HCT116 (cell line): ENCODE results near the gene DLEC1. TPM values are rescaled to one million over a fixed set of nuclear protein-coding genes. Genes with fewer than 3 reads are reported as not detected.

Source experiments
- ATAC-seq: fragments of 200-7000 bp; cut with Tn5 transposase; 2 replicates; pipeline ENCODE4 v1.9.1; 2020; ENCODE audit warnings: mild to moderate bottlenecking, moderate library complexity
- BruUV-seq: library from RNA; stranded (reverse); fragments of 400-500 nt; replicated peaks from 2 replicates; lab custom pipeline; 2021; lab: Mats Ljungman, UMichigan
- CTCF ChIA-PET: fragments of 300-600 bp; sonication (Branson Sonifier 250); formaldehyde crosslinking; loops from one replicate; lab custom pipeline; 2021; ENCODE audit warnings: antibody characterized with exemption; lab: Charles Lee
- POLR2A ChIA-PET: fragments of 300-600, 350-600 bp; sonication (Branson Sonifier 250); formaldehyde crosslinking; loops from one replicate; lab custom pipeline; 2021; ENCODE audit warnings: antibody characterized with exemption; lab: Charles Lee
- RAD21 ChIA-PET, 2 experiments: fragments of 300-600 bp; sonication (Branson Sonifier 250); formaldehyde crosslinking; loops; one replicate each; lab custom pipeline; 2023; ENCODE audit warnings: low total read pairs in 2 of 2; ENCODE audit not compliant: uncharacterized antibody in 2 of 2, unreplicated experiment in 2 of 2, low non-redundant PET in 1 of 2; lab: Charles Lee
- DNase-seq: peaks from one replicate; pipeline ENCODE4 v3.0.0-alpha.2; 2010; ENCODE audit warnings: low read depth, low spot score
- H2AFZ ChIP-seq: fragments of 200-600 bp; shearing (Covaris generic), sonication (generic); 2 replicates; pipeline ENCODE4 v1.6.1; 2017; ENCODE audit warnings: low read depth, mixed run types, mixed read lengths, antibody characterized with exemption, low read length; ENCODE audit not compliant: poor library complexity, severe bottlenecking
- H3K27ac ChIP-seq: 2 replicates; pipeline ENCODE4 v1.5.1; 2012; ENCODE audit warnings: low read depth, low read length
- H3K27me3 ChIP-seq: fragments of 200-600 bp; sonication (generic); 2 replicates; pipeline ENCODE4 v1.6.1; 2016; ENCODE audit warnings: mixed run types, low read length, mixed read lengths; ENCODE audit not compliant: insufficient read depth
- H3K36me3 ChIP-seq, 2 experiments: fragments of 200-500 bp in 1 of 2; fragments of 200-600 bp in 1 of 2; sonication (Bioruptor generic) in 1 of 2; sonication (generic) in 1 of 2; 2 replicates each; pipeline versions ENCODE4 v1.5.1 to v1.6.1; 2014 to 2016; ENCODE audit warnings: low read length in 2 of 2, inconsistent platforms in 1 of 2, mixed read lengths in 1 of 2, mixed run types in 1 of 2; ENCODE audit not compliant: insufficient read depth in 2 of 2, control insufficient read depth in 1 of 2
- H3K4me1 ChIP-seq, 2 experiments: fragments of 200-600 bp in 1 of 2; sonication (generic) in 1 of 2; 2 replicates each; pipeline versions ENCODE4 v1.5.1 to v1.6.1; 2012 to 2017; ENCODE audit warnings: low read length in 2 of 2, inconsistent platforms in 1 of 2, mild to moderate bottlenecking in 1 of 2, mixed read lengths in 1 of 2, mixed run types in 1 of 2, moderate library complexity in 1 of 2; ENCODE audit not compliant: insufficient read depth in 2 of 2, control insufficient read depth in 1 of 2
- H3K4me2 ChIP-seq: fragments of 200-600 bp; sonication (generic); 2 replicates; pipeline ENCODE4 v1.6.1; 2017; ENCODE audit warnings: mixed run types, low read length, mixed read lengths
- H3K4me3 ChIP-seq, 2 experiments: fragments of 200-600 bp in 1 of 2; sonication (generic) in 1 of 2; replicated peaks in 1 of 2; 2 replicates each; pipeline ENCODE4 v1.5.1; 2011 to 2016; ENCODE audit warnings: low read length in 2 of 2, control low read depth in 1 of 2, low read depth in 1 of 2, mild to moderate bottlenecking in 1 of 2, mixed read lengths in 1 of 2, mixed run types in 1 of 2
- H3K79me2 ChIP-seq: fragments of 200-600 bp; sonication (generic); 2 replicates; pipeline ENCODE4 v1.6.1; 2017; ENCODE audit warnings: mild to moderate bottlenecking, mixed run types, low read length, moderate library complexity, mixed read lengths; ENCODE audit not compliant: insufficient read depth
- H3K9ac ChIP-seq: fragments of 200-600 bp; sonication (generic); 2 replicates; pipeline ENCODE4 v1.6.1; 2016; ENCODE audit warnings: low read length, mixed read lengths
- H3K9me2 ChIP-seq: fragments of 200-600 bp; sonication (generic), shearing (Covaris generic); 2 replicates; pipeline ENCODE4 v1.6.1; 2017; ENCODE audit warnings: mixed run types, mild to moderate bottlenecking, moderate library complexity; ENCODE audit not compliant: insufficient read depth
- H3K9me3 ChIP-seq, 2 experiments: fragments of 200-500 bp in 1 of 2; fragments of 200-600 bp in 1 of 2; sonication (Bioruptor generic) in 1 of 2; sonication (generic) in 1 of 2; 2 replicates each; pipeline ENCODE4 v1.6.1; 2014 to 2017; ENCODE audit warnings: low read length in 2 of 2, mixed read lengths in 2 of 2, inconsistent platforms in 1 of 2, low read depth in 1 of 2, mild to moderate bottlenecking in 1 of 2, mixed run types in 1 of 2, moderate library complexity in 1 of 2; ENCODE audit not compliant: control insufficient read depth in 1 of 2, insufficient read depth in 1 of 2
- H4K20me1 ChIP-seq: fragments of 200-600 bp; sonication (generic), shearing (Covaris generic); 2 replicates; pipeline ENCODE4 v1.6.1; 2017; ENCODE audit warnings: mixed run types, mild to moderate bottlenecking, moderate library complexity; ENCODE audit not compliant: insufficient read depth
- CTCF ChIP-seq, 3 experiments: fragments of 200-600 bp in 1 of 3; sonication (generic) in 1 of 3; IDR thresholded peaks in 2 of 3; conservative IDR thresholded peaks in 1 of 3; 2 replicates each; pipeline ENCODE4 v1.5.1; 2012 to 2017; ENCODE audit warnings: low read depth in 2 of 3, low read length in 2 of 3, antibody characterized with exemption in 1 of 3, borderline replicate concordance in 1 of 3, control low read depth in 1 of 3, mild to moderate bottlenecking in 1 of 3, mixed read lengths in 1 of 3, mixed run types in 1 of 3, moderate library complexity in 1 of 3; ENCODE audit not compliant: insufficient read depth in 1 of 3
- EGR1 ChIP-seq: IDR thresholded peaks from 2 replicates; pipeline ENCODE4 v1.6.1; 2012; ENCODE audit warnings: low read depth
- ELF1 ChIP-seq: IDR thresholded peaks from 2 replicates; pipeline ENCODE4 v1.6.1; 2012; ENCODE audit warnings: low read depth, borderline replicate concordance
- EZH2 ChIP-seq: fragments of 200-600 bp; sonication (generic); IDR thresholded peaks from 2 replicates; pipeline ENCODE4 v1.6.1; 2017; ENCODE audit warnings: antibody characterized with exemption, mixed run types
- FOSL1 ChIP-seq: IDR thresholded peaks from 2 replicates; pipeline ENCODE4 v1.6.1; 2012; ENCODE audit warnings: low read depth
- JUND ChIP-seq: IDR thresholded peaks from 2 replicates; pipeline ENCODE4 v1.6.1; 2012
- MAX ChIP-seq: IDR thresholded peaks from 2 replicates; pipeline ENCODE4 v1.6.1; 2012
- POLR2A ChIP-seq: IDR thresholded peaks from 2 replicates; pipeline ENCODE4 v1.7.0; 2011; ENCODE audit warnings: borderline replicate concordance; ENCODE audit not compliant: insufficient read depth, insufficient read length; ENCODE audit errors: extremely low read depth
- POLR2AphosphoS5 ChIP-seq: IDR thresholded peaks from 2 replicates; pipeline ENCODE4 v1.6.1; 2011; ENCODE audit warnings: mild to moderate bottlenecking, low read depth, low read length, moderate library complexity
- RAD21 ChIP-seq: IDR thresholded peaks from 2 replicates; pipeline ENCODE4 v1.6.1; 2012; ENCODE audit warnings: low read depth, mild to moderate bottlenecking
- SP1 ChIP-seq: IDR thresholded peaks from 2 replicates; pipeline ENCODE4 v1.6.1; 2012; ENCODE audit warnings: low read depth
- TCF7L2 ChIP-seq: IDR thresholded peaks from 2 replicates; pipeline ENCODE4 v1.7.0; 2011; ENCODE audit warnings: borderline replicate concordance, inconsistent platforms; ENCODE audit not compliant: insufficient read depth, insufficient read length; ENCODE audit errors: extremely low read depth
- YY1 ChIP-seq: IDR thresholded peaks from 2 replicates; pipeline ENCODE4 v1.6.1; 2011; ENCODE audit warnings: low read length, low read depth, moderate library complexity, mild to moderate bottlenecking; ENCODE audit not compliant: insufficient replicate concordance; ENCODE audit errors: extremely low read depth
- intact Hi-C: fragments of 100-400 bp; cut with micrococcal nuclease; formaldehyde crosslinking; loops from 2 replicates; pipeline ENCODE4 v1.10.0; 2022
- total RNA-seq: library from RNA; stranded (reverse); gene quantifications from one replicate; pipeline ENCODE4 v1.2.1, GENCODE V29; 2021; ENCODE audit not compliant: unreplicated experiment

DLEC1 gene
- total RNA-seq, 1 experiment from 2014 or later = 0.61 TPM

GRCh38 chr3:38027466-38028465 is 11.2 kb upstream of the DLEC1 start:
- POLR2A ChIA-PET = no interaction called here
- H3K4me3 ChIP-seq = no peak overlapping the region

GRCh38 chr3:38028621-38029361 is 10.2 kb upstream of the DLEC1 start:
- no peak for ATAC-seq
- Histone ChIP-seq H3K4me2 (peak overlapping the region; percentile 76), H3K4me1 (peaks cover 29 to 48% of the 10 kb centered on the region in 2 experiments), H4K20me1 (no peaks in the 10 kb centered on the region), H3K27me3 (no peaks in the 10 kb centered on the region), H3K27ac (no peak overlapping the region), H3K9me3 (no peaks in the 10 kb centered on the region), H2AFZ (no peak overlapping the region), H3K9ac (no peak overlapping the region), H3K36me3 (no peaks in the 10 kb centered on the region), H3K79me2 (no peaks in the 10 kb centered on the region), H3K9me2 (no peaks in the 10 kb centered on the region), H3K4me3 (peak overlapping the region; percentile 32 to 41; a peak in 2 of 4 replicates)
- ChIA-PET CTCF (no interaction called here), POLR2A (no interaction called here), RAD21 (no interaction called here)
- no TSS peak for BruUV-seq
- DNase-seq = no peak
- TF ChIP-seq SP1 = no peak
- TF ChIP-seq TCF7L2 = no peak
- no peak for TF ChIP-seq FOSL1
- TF ChIP-seq CTCF (IDR thresholded peaks at IDR 0.05 in 2 of 3, conservative IDR thresholded peaks at IDR 0.05 in 1 of 3; ENCODE audit: borderline replicate concordance in 1 of 3, insufficient read depth in 1 of 3, low read depth in 2 of 3, low read length in 2 of 3) = no peak
- no peak for TF ChIP-seq EZH2
- TF ChIP-seq POLR2A = no peak
- no peak for TF ChIP-seq MAX
- no peak for TF ChIP-seq RAD21
- no peak for TF ChIP-seq ELF1
- TF ChIP-seq YY1 = no peak
- TF ChIP-seq JUND = no peak
- intact Hi-C loops = no loop called here

More at GRCh38 chr3:38027466-38028465, 11.2 kb upstream of the DLEC1 start:
- no TSS peak for BruUV-seq
- DNase-seq (no peak), ATAC-seq (no peak)
- CTCF ChIA-PET = no interaction called here
- H3K9me2 ChIP-seq = no peaks in the 10 kb centered on the region
- RAD21 ChIA-PET = no interaction called here
- no peaks in the 10 kb centered on the region for H4K20me1 ChIP-seq
- H3K36me3 ChIP-seq = no peaks in the 10 kb centered on the region
- no peak overlapping the region for H2AFZ ChIP-seq
- intact Hi-C loops = no loop called here
- H3K79me2 ChIP-seq = no peaks in the 10 kb centered on the region
- 0 out of 2 replicates have a peak overlapping the region, but pooled peaks have one; percentile 6 for H3K4me2 ChIP-seq
- no peak overlapping the region for H3K27ac ChIP-seq
- no peaks in the 10 kb centered on the region for H3K27me3 ChIP-seq
- TF ChIP-seq POLR2AphosphoS5 (no peak), RAD21 (no peak), EGR1 (no peak)
- no peaks in the 10 kb centered on the region for H3K9me3 ChIP-seq
- H3K9ac ChIP-seq = no peak overlapping the region
- H3K4me1 ChIP-seq = peaks cover 29 to 53% of the 10 kb centered on the region in 2 experiments
